OCI-LY3 (cell line): ENCODE results near the gene RPP25L.

ENCODE experiments used
- EZH2phosphoT487 ChIP-seq: fragments of 200-600 bp; shearing (Covaris generic); IDR thresholded peaks from 2 replicates; pipeline ENCODE4 v1.6.1; 2018; ENCODE audit warnings: antibody characterized with exemption, mixed run types, low read depth
- TF ChIP-seq, protein P1 (sequence below): fragments of 200-600, 300-600 bp; sonication (generic); IDR thresholded peaks from 2 replicates; pipeline ENCODE4 v1.5.1; 2014; ENCODE audit warnings: antibody characterized with exemption, low read length, low read depth

DNA sequence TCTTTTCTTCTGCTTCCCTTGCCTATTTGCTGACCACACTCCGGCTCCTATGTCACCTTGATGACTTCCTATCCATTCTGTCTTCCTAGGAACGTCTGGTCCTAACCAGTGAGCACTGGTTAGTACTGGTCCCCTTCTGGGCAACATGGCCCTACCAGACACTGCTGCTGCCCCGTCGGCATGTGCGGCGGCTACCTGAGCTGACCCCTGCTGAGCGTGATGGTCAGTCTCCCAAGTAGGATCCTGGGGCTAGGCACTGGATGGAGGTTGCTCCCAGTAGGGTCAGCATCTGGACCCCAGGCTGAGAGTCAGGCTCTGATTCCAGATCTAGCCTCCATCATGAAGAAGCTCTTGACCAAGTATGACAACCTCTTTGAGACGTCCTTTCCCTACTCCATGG is 36.8 kb upstream of the RPP25L start:
- TF ChIP-seq, protein P1, sequence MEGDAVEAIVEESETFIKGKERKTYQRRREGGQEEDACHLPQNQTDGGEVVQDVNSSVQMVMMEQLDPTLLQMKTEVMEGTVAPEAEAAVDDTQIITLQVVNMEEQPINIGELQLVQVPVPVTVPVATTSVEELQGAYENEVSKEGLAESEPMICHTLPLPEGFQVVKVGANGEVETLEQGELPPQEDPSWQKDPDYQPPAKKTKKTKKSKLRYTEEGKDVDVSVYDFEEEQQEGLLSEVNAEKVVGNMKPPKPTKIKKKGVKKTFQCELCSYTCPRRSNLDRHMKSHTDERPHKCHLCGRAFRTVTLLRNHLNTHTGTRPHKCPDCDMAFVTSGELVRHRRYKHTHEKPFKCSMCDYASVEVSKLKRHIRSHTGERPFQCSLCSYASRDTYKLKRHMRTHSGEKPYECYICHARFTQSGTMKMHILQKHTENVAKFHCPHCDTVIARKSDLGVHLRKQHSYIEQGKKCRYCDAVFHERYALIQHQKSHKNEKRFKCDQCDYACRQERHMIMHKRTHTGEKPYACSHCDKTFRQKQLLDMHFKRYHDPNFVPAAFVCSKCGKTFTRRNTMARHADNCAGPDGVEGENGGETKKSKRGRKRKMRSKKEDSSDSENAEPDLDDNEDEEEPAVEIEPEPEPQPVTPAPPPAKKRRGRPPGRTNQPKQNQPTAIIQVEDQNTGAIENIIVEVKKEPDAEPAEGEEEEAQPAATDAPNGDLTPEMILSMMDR, result no peak
- TF ChIP-seq EZH2phosphoT487, result no peak
